Activated CD8-positive, alpha-beta memory T cell treated with anti-CD3 and anti-CD28 coated beads for 36 hours (primary cell): ENCODE measurements around the gene SLC8A3. TPM values are rescaled to one million over a fixed set of nuclear protein-coding genes. Genes with fewer than 3 reads are reported as not detected.

Experiments used
- CTCF ChIA-PET: fragments of 350-600 bp; sonication (Branson Sonifier 250); formaldehyde crosslinking; loops from one replicate; lab custom pipeline; 2021; ENCODE audit warnings: antibody characterized with exemption; lab: Charles Lee
- POLR2A ChIA-PET: fragments of 350-600 bp; sonication (Branson Sonifier 250); formaldehyde crosslinking; loops from one replicate; lab custom pipeline; 2021; ENCODE audit warnings: antibody characterized with exemption; lab: Charles Lee
- total RNA-seq, 2 experiments: library from RNA; stranded (reverse); gene quantifications; one replicate each; pipeline ENCODE4 v1.2.3, GENCODE V29; 2021

SLC8A3 gene
- total RNA-seq, 2 experiments from 2014 or later: 0.25 to 0.38 TPM

GRCh38 chr14:70137788-70138187 is 51.0 kb downstream of the SLC8A3 start:
- CTCF ChIA-PET: no interaction called here
- POLR2A ChIA-PET: no interaction called here

- ChIA-PET CTCF (no interaction called here), POLR2A (no interaction called here)
Observed at GRCh38 chr14:70133461-70133860, 55.3 kb downstream of the SLC8A3 start.

- CTCF ChIA-PET: no interaction called here
- POLR2A ChIA-PET: no interaction called here
Observed at GRCh38 chr14:70130482-70130881, 58.3 kb downstream of the SLC8A3 start.

- ChIA-PET CTCF (no interaction called here), POLR2A (no interaction called here)
Observed at GRCh38 chr14:70127186-70127585, 61.6 kb downstream of the SLC8A3 start.

- POLR2A ChIA-PET: no interaction called here
- CTCF ChIA-PET: no interaction called here
Observed at GRCh38 chr14:70123796-70124195, 65.0 kb downstream of the SLC8A3 start.

- CTCF ChIA-PET: no interaction called here
- POLR2A ChIA-PET: no interaction called here
Observed at GRCh38 chr14:70121521-70121920, 67.2 kb downstream of the SLC8A3 start.

GRCh38 chr14:70118064-70118463 is 70.7 kb downstream of the SLC8A3 start:
- ChIA-PET CTCF (no interaction called here), POLR2A (no interaction called here)

GRCh38 chr14:70116278-70116677 is 72.5 kb downstream of the SLC8A3 start:
- CTCF ChIA-PET: no interaction called here
- POLR2A ChIA-PET: no interaction called here

- POLR2A ChIA-PET: no interaction called here
- CTCF ChIA-PET: no interaction called here
Observed at GRCh38 chr14:70114621-70115156, 74.1 kb downstream of the SLC8A3 start.

GRCh38 chr14:70113211-70113610 is 75.5 kb downstream of the SLC8A3 start:
- CTCF ChIA-PET: no interaction called here

GRCh38 chr14:70108419-70108818 is 80.3 kb downstream of the SLC8A3 start:
- POLR2A ChIA-PET: no interaction called here

More at GRCh38 chr14:70113211-70113610, 75.5 kb downstream of the SLC8A3 start:
- POLR2A ChIA-PET: no interaction called here

GRCh38 chr14:70107309-70107708 is 81.4 kb downstream of the SLC8A3 start:
- POLR2A ChIA-PET: no interaction called here

More at GRCh38 chr14:70108419-70108818, 80.3 kb downstream of the SLC8A3 start:
- CTCF ChIA-PET: no interaction called here

GRCh38 chr14:70100071-70100470 is 88.7 kb downstream of the SLC8A3 start:
- POLR2A ChIA-PET: no interaction called here
- CTCF ChIA-PET: no interaction called here

More at GRCh38 chr14:70107309-70107708, 81.4 kb downstream of the SLC8A3 start:
- CTCF ChIA-PET: no interaction called here

GRCh38 chr14:70098250-70098809 is 90.4 kb downstream of the SLC8A3 start:
- ChIA-PET POLR2A (no interaction called here), CTCF (no interaction called here)

- ChIA-PET CTCF (no interaction called here), POLR2A (no interaction called here)
Observed at GRCh38 chr14:70097576-70098249, 91.0 kb downstream of the SLC8A3 start.

GRCh38 chr14:70096866-70097265 is 91.9 kb downstream of the SLC8A3 start:
- CTCF ChIA-PET: no interaction called here
- POLR2A ChIA-PET: no interaction called here

- ChIA-PET CTCF (no interaction called here), POLR2A (no interaction called here)
Observed at GRCh38 chr14:70094631-70095030, 94.1 kb downstream of the SLC8A3 start.

GRCh38 chr14:70094106-70094505 is 94.6 kb downstream of the SLC8A3 start:
- ChIA-PET POLR2A (no interaction called here), CTCF (no interaction called here)

- POLR2A ChIA-PET: no interaction called here
- CTCF ChIA-PET: no interaction called here
Observed at GRCh38 chr14:70093156-70093555, 95.6 kb downstream of the SLC8A3 start.

- ChIA-PET CTCF (interaction anchor here (1.0 kb wide), 1 partner anchor 11 kb away, joined by 3 read pairs; no protein-coding TSS in a partner anchor), POLR2A (no interaction called here)
Observed at GRCh38 chr14:70087380-70087697, 101.4 kb downstream of the SLC8A3 start.
